ENCODE data around the gene DICER1. TPM values are rescaled to one million over a fixed set of nuclear protein-coding genes. Genes with fewer than 3 reads are reported as not detected.

DICER1 gene
- total RNA-seq, 4 donors from 2014 or later = 81.6 to 103 (median 88.8) TPM

DNA sequence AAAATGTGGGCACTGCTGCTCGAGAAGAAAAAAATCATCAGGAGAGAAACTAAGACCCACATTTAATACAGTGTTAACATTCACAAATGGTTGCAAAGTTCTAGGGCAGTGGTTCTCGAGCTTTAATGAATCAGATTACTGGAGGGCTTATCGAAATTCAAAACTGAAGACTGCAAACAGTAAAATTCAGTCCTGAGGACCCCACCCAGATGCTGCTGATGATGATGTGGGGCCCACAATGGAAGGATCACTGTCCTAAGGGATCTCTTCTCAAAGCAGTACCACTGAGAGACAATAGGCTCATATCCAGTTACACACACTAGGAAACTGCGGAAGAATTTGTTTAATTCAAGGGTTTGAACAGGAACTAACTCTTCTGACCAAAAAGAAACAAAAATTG, 31.4 kb downstream of the DICER1 start:
- Histone ChIP-seq H3K36me3 (no peaks in the 10 kb centered on the region), H3K27ac (no peak overlapping the region), H3K4me1 (no peaks in the 10 kb centered on the region), H3K4me3 (no peak overlapping the region), H3K9me3 (no peaks in the 10 kb centered on the region), H3K27me3 (no peaks in the 10 kb centered on the region)
- no peak for DNase-seq
- TF ChIP-seq, protein P1, sequence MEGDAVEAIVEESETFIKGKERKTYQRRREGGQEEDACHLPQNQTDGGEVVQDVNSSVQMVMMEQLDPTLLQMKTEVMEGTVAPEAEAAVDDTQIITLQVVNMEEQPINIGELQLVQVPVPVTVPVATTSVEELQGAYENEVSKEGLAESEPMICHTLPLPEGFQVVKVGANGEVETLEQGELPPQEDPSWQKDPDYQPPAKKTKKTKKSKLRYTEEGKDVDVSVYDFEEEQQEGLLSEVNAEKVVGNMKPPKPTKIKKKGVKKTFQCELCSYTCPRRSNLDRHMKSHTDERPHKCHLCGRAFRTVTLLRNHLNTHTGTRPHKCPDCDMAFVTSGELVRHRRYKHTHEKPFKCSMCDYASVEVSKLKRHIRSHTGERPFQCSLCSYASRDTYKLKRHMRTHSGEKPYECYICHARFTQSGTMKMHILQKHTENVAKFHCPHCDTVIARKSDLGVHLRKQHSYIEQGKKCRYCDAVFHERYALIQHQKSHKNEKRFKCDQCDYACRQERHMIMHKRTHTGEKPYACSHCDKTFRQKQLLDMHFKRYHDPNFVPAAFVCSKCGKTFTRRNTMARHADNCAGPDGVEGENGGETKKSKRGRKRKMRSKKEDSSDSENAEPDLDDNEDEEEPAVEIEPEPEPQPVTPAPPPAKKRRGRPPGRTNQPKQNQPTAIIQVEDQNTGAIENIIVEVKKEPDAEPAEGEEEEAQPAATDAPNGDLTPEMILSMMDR (IDR thresholded peaks at IDR 0.05) = no peak
- TF ChIP-seq POLR2A (IDR thresholded peaks at IDR 0.05) = no peak
- intact Hi-C loops (cut with DNase I; ENCODE audit: low total_unique reads) = no loop called here

DNA sequence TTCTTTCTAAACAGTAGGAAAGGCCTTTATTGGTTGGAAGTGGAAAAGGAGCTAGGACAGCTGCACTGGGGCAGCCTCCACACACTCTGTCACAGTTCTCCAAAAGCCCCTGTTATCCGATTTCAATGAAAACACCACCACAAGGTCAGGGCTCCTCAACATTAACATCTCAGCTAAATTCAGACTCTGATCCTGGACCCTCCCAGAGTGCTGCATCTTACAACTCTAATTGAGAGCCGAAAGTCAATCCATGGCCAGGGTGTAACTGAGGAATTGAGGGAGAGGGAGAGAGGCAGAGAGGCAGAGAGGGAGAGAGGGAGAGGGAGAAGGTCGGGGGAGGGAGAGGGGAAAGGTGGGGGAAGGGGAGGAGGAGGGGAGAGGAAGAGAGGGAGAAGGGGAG, 32.1 kb downstream of the DICER1 start:
- Histone ChIP-seq H3K36me3 (no peaks in the 10 kb centered on the region), H3K4me3 (no peak overlapping the region), H3K9me3 (no peaks in the 10 kb centered on the region), H3K27ac (no peak overlapping the region), H3K4me1 (no peaks in the 10 kb centered on the region), H3K27me3 (no peaks in the 10 kb centered on the region)
- TF ChIP-seq POLR2A (IDR thresholded peaks at IDR 0.05) = no peak
- TF ChIP-seq, protein P1 (IDR thresholded peaks at IDR 0.05) = no peak
- DNase-seq = no peak
- intact Hi-C loops (cut with DNase I; ENCODE audit: low total_unique reads) = no loop called here

- Histone ChIP-seq H3K36me3 (no peaks in the 10 kb centered on the region), H3K27me3 (no peaks in the 10 kb centered on the region), H3K4me3 (no peak overlapping the region), H3K4me1 (no peaks in the 10 kb centered on the region), H3K9me3 (no peaks in the 10 kb centered on the region), H3K27ac (no peak overlapping the region)
- intact Hi-C loops (cut with DNase I; ENCODE audit: low total_unique reads) = no loop called here
- TF ChIP-seq, protein P1 (IDR thresholded peaks at IDR 0.05) = no peak
- no peak for TF ChIP-seq POLR2A (IDR thresholded peaks at IDR 0.05)
- no peak for DNase-seq
These were observed 33.3 kb downstream of the DICER1 start for GRCh38 chr14:95123891-95124579.

DNA sequence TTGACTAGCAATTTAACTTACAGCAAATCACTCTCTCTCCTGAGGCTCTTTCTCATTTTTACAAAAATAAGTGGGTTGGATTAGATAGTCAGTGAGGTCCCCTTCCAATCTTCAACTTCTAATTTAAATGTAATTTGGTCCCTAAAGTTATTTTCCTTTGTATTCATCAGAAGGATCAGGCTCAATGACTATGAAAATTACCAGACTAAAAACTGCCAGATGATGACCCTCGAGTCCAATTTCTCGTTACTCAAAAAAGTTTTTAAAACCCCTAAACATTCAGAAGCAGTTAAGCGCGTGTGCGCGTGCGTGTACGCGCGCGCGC, 34.7 kb downstream of the DICER1 start:
- Histone ChIP-seq H3K27me3 (no peaks in the 10 kb centered on the region), H3K27ac (no peak overlapping the region), H3K4me1 (no peaks in the 10 kb centered on the region), H3K36me3 (no peaks in the 10 kb centered on the region), H3K9me3 (no peaks in the 10 kb centered on the region), H3K4me3 (no peak overlapping the region)
- intact Hi-C loops (cut with DNase I; ENCODE audit: low total_unique reads) = no loop called here
- DNase-seq = no peak
- TF ChIP-seq POLR2A (IDR thresholded peaks at IDR 0.05) = no peak
- TF ChIP-seq, protein P1 (IDR thresholded peaks at IDR 0.05) = no peak

- TF ChIP-seq, protein P1 (IDR thresholded peaks at IDR 0.05) = no peak
- no peak for TF ChIP-seq POLR2A (IDR thresholded peaks at IDR 0.05)
- no peak for DNase-seq
- Histone ChIP-seq H3K4me3 (no peak overlapping the region), H3K36me3 (no peaks in the 10 kb centered on the region), H3K4me1 (no peaks in the 10 kb centered on the region), H3K9me3 (no peaks in the 10 kb centered on the region), H3K27me3 (no peaks in the 10 kb centered on the region), H3K27ac (no peak overlapping the region)
- intact Hi-C loops (cut with DNase I; ENCODE audit: low total_unique reads) = no loop called here
These were observed 35.3 kb downstream of the DICER1 start for GRCh38 chr14:95121911-95122620.
